DMS153 (cell line): Measurements from ENCODE around the gene SLU7.
A peak's percentile ranks its signal among the peaks of the same experiment; 100 is the strongest.

Source experiments
- DNase-seq: peaks from one replicate; lab custom pipeline; 2025; lab: John Stamatoyannopoulos, UW

Gene SLU7

GRCh38 chr5:160418561-160419457, at the start of gene SLU7:
Gene SLU7, minus strand, starts transcription at chr5:160419081. Its CDS starts 3,787 bp downstream, at chr5:160415294.
- peak; percentile 71 for DNase-seq

- DNase-seq: no peak
Measured at GRCh38 chr5:160468363-160468975, 49.6 kb upstream of the SLU7 start.

GRCh38 chr5:160467555-160468362, 48.9 kb upstream of the SLU7 start:
- DNase-seq: no peak

GRCh38 chr5:160466889-160467554, 48.1 kb upstream of the SLU7 start:
- DNase-seq: no peak

GRCh38 chr5:160466116-160466515, 47.2 kb upstream of the SLU7 start:
- no peak for DNase-seq

GRCh38 chr5:160464466-160464797, 45.6 kb upstream of the SLU7 start:
- DNase-seq: no peak

GRCh38 chr5:160463740-160464465, 45.0 kb upstream of the SLU7 start:
- no peak for DNase-seq

GRCh38 chr5:160463227-160463626, 44.3 kb upstream of the SLU7 start:
- DNase-seq: no peak

- DNase-seq: no peak
Measured at GRCh38 chr5:160462167-160462566, 43.3 kb upstream of the SLU7 start.

- DNase-seq: no peak
Measured at GRCh38 chr5:160461378-160461777, 42.5 kb upstream of the SLU7 start.

GRCh38 chr5:160460377-160461049, 41.6 kb upstream of the SLU7 start:
- no peak for DNase-seq

- DNase-seq: no peak
Measured at GRCh38 chr5:160458806-160459800, 40.2 kb upstream of the SLU7 start.

- no peak for DNase-seq
Measured at GRCh38 chr5:160457252-160457651, 38.4 kb upstream of the SLU7 start.

- DNase-seq: no peak
Measured at GRCh38 chr5:160456480-160457177, 37.7 kb upstream of the SLU7 start.

- DNase-seq: no peak
Measured at GRCh38 chr5:160455600-160455999, 36.7 kb upstream of the SLU7 start.

GRCh38 chr5:160453751-160454150, 34.9 kb upstream of the SLU7 start:
- DNase-seq: no peak

GRCh38 chr5:160452795-160453194, 33.9 kb upstream of the SLU7 start:
- no peak for DNase-seq

- no peak for DNase-seq
Measured at GRCh38 chr5:160452036-160452435, 33.2 kb upstream of the SLU7 start.

GRCh38 chr5:160451281-160451680, 32.4 kb upstream of the SLU7 start:
- DNase-seq: no peak
